Subcutaneous abdominal adipose tissue (tissue), 5 donors: Measurements from ENCODE around the gene FAM53B.

Source experiments
- H3K27ac ChIP-seq: one replicate; pipeline ENCODE4 v1.7.0; 2013; ENCODE audit warnings: low read depth, mild to moderate bottlenecking, inconsistent platforms, low read length, moderate library complexity
- H3K27me3 ChIP-seq, 5 donors: one replicate each; pipeline ENCODE4 v1.7.0; 2013; ENCODE audit warnings: low read length in 5 of 5, inconsistent platforms in 1 of 5; ENCODE audit not compliant: control insufficient read depth in 5 of 5, insufficient read depth in 4 of 5
- H3K36me3 ChIP-seq, 5 donors: one replicate each; pipeline ENCODE4 v1.7.0; 2013; ENCODE audit warnings: low read length in 5 of 5; ENCODE audit not compliant: control insufficient read depth in 5 of 5, insufficient read depth in 5 of 5
- H3K4me1 ChIP-seq, 5 donors: one replicate each; pipeline ENCODE4 v1.7.0; 2013; ENCODE audit warnings: low read length in 5 of 5, mild to moderate bottlenecking in 3 of 5, moderate library complexity in 1 of 5; ENCODE audit not compliant: control insufficient read depth in 5 of 5, insufficient read depth in 5 of 5
- H3K4me3 ChIP-seq, 5 donors: one replicate each; pipeline ENCODE4 v1.7.0; 2013; ENCODE audit warnings: low read length in 5 of 5, low read depth in 1 of 5
- H3K9ac ChIP-seq, 5 donors: one replicate each; pipeline ENCODE4 v1.7.0; 2013; ENCODE audit warnings: low read length in 5 of 5, mild to moderate bottlenecking in 4 of 5, moderate library complexity in 3 of 5
- H3K9me3 ChIP-seq, 5 donors: one replicate each; pipeline ENCODE4 v1.7.0; 2013; ENCODE audit warnings: low read length in 5 of 5; ENCODE audit not compliant: control insufficient read depth in 5 of 5
- donor health status: healthy.
- donor health status: healthy.
- donor health status: healthy.
- donor health status: healthy.
- donor health status: healthy.

Gene FAM53B

GRCh38 chr10:124736491-124737136 lies 7.6 kb downstream of the FAM53B start:
- Histone ChIP-seq H3K36me3 (peaks cover 0 to 8% (median 0%) of the 10 kb centered on the region in 5 donors), H3K4me1 (peaks cover 39 to 100% (median 93%) of the 10 kb centered on the region in 5 donors), H3K27me3 (no peaks in the 10 kb centered on the region), H3K9me3 (no peaks in the 10 kb centered on the region), H3K9ac (peak overlapping the region in 2 of 5 donors; percentile 32 to 54), H3K27ac (peak overlapping the region; percentile 90), H3K4me3 (peak overlapping the region in 4 of 5 donors; percentile 13 to 46 (median 28))

GRCh38 chr10:124735491-124736286 lies 8.5 kb downstream of the FAM53B start:
- Histone ChIP-seq H3K27ac (peak overlapping the region; percentile 90), H3K36me3 (peaks cover 0 to 8% (median 0%) of the 10 kb centered on the region in 5 donors)

DNA sequence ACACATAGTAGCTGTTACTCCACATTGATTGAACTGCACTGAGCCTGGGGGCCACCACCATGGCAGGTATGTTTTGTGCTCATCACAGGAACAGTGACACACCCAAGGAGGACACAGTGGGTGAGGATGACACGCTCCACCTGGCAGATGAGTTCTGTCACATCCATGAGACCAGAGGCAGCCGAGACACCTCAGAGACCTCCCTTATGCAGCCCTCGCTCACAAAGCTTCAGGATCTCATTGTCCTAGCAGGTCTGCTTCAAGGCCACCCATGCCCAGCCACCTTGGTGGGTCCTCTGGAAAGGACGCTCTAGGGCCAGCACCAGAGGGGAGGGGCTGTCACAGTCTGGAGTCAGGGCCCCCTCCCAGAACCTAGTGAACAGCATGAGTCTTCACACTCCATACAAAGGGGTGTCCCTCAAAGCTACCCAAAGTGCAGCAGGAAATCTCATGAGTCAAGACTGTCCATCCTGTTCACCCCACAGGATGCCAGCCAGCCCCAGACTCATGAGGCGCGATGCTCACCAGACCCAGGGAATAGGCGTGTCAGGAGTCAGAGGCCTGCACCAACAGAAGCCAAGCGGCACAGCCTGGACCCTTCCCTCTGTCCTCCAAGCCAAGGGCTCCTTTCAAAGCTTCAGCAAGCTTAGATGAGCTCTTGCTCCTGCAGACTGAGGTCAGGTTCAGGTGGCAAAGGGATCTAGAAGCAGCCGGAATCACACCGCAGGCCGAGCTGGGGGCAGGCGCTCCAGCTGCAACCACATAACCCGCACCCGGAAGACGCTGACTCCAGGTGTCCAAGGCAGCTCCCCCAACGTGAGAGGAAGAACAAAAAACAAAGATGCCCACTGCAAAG lies 9.6 kb downstream of the FAM53B start:
- Histone ChIP-seq H3K27ac (peak overlapping the region; percentile 90), H3K4me1 (peaks cover 35 to 94% (median 86%) of the 10 kb centered on the region in 5 donors), H3K27me3 (no peaks in the 10 kb centered on the region), H3K9ac (peak overlapping the region in 1 of 5 donors; percentile 17), H3K9me3 (no peaks in the 10 kb centered on the region), H3K4me3 (no peak overlapping the region), H3K36me3 (peaks cover 0 to 8% (median 0%) of the 10 kb centered on the region in 5 donors)

More at GRCh38 chr10:124735491-124736286, 8.5 kb downstream of the FAM53B start:
- Histone ChIP-seq H3K4me1 (peaks cover 35 to 94% (median 86%) of the 10 kb centered on the region in 5 donors), H3K4me3 (peak overlapping the region in 4 of 5 donors; percentile 11 to 46 (median 32)), H3K27me3 (no peaks in the 10 kb centered on the region), H3K9ac (peak overlapping the region in 3 of 5 donors; percentile 9 to 54 (median 32)), H3K9me3 (no peaks in the 10 kb centered on the region)

DNA sequence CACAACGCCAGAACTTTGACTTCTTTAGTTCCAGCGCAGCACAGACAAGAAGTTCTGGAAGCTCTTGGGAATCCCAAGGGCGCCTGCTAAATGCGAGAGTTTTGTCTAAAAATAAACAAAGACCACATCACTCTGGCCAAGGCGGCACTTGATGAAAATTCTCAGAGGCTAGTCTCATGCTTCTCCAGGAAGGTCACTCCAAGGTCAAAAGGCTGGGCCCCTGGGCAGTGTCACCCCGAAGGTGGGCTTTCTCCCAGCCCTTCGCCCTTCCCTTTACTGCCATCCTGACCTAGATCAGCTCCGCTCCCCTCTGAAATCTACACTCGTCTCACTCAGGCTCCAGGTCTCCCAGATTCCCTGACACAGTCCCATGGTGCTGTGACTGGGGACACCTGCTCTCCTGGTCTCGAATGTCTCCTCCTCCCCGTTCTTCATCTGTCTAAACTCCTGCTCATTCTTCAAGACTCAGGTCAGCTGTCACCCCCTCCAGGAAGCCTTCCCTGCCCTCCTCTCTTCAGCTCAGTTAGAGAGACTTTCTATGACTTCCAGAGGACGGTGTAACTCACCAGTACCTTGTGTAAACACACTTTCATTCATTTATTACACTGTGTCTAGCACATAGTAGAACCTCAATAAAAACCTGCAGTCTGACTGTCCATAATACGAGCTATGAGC lies 10.5 kb downstream of the FAM53B start:
- H3K27me3 ChIP-seq = no peaks in the 10 kb centered on the region
- peak overlapping the region; percentile 90 for H3K27ac ChIP-seq
- peaks cover 41 to 94% (median 86%) of the 10 kb centered on the region in 5 donors for H3K4me1 ChIP-seq
- no peaks in the 10 kb centered on the region for H3K9me3 ChIP-seq
- peaks cover 0 to 8% (median 0%) of the 10 kb centered on the region in 5 donors for H3K36me3 ChIP-seq
- H3K4me3 ChIP-seq = no peak overlapping the region
- peak overlapping the region in 4 of 5 donors; percentile 17 to 54 (median 50) for H3K9ac ChIP-seq

DNA sequence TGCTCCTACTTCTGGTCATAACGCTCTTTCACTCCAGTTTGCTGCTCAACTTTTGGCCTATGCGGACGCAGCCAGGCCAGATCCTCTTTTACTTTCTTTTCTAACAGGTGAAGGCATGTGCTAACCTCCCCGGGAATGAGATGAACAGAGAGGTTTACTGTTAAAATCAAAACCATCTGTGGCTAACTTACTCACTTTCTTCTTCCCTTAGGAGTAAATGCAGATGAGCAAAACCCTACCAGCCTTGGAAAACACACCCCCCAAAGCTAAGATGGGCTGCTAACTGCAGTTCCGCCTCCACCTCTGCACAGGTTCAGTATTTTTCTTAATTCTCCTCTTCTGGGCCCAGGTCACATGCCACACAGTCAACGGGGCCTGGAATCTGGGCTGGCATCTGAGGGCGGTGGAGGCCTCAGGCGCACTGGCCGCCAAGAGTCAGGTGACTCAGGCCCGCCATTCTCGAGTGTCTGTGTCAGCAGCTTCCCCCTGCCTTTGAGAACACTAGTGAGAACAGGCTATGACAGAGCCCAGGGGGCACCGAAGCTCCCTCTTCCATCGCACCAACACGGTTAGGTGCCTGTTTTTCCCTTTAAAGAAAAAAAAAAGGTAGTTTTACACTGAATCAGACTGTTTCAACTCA lies 11.1 kb downstream of the FAM53B start:
- H3K9ac ChIP-seq = peak overlapping the region in 3 of 5 donors; percentile 49 to 54 (median 52)
- H3K4me1 ChIP-seq = peaks cover 45 to 94% (median 86%) of the 10 kb centered on the region in 5 donors
- H3K27ac ChIP-seq = peak overlapping the region; percentile 90
- peak overlapping the region in 1 of 5 donors; percentile 17 for H3K4me3 ChIP-seq
- H3K27me3 ChIP-seq = no peaks in the 10 kb centered on the region
- H3K9me3 ChIP-seq = no peaks in the 10 kb centered on the region
- H3K36me3 ChIP-seq = peaks cover 0 to 8% (median 0%) of the 10 kb centered on the region in 5 donors

DNA sequence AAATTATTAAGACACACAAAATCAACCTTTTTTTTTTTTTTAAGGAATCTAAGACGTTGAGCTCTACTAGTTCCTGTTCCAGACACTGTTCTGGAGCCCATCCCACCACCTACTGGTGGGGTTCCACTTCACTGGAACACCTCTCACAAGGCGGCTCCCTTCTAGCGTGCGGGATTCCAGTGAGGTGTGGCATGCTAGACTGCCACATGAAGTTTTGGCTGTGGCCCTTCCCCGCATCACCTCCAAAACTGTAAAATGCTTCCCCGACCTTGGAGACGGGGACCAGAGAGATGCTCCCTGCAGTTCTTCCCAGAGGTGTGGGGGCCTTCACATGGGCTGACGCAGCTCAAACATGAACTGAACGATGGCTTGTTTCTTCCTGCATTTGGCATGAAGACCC lies 12.6 kb downstream of the FAM53B start:
- peaks cover 0 to 8% (median 0%) of the 10 kb centered on the region in 5 donors for H3K36me3 ChIP-seq
- no peak overlapping the region for H3K4me3 ChIP-seq
- H3K9me3 ChIP-seq = no peaks in the 10 kb centered on the region
- H3K4me1 ChIP-seq = peaks cover 38 to 88% (median 83%) of the 10 kb centered on the region in 5 donors
- no peak overlapping the region for H3K9ac ChIP-seq
- H3K27me3 ChIP-seq = no peaks in the 10 kb centered on the region
- peak overlapping the region; percentile 7 for H3K27ac ChIP-seq

DNA sequence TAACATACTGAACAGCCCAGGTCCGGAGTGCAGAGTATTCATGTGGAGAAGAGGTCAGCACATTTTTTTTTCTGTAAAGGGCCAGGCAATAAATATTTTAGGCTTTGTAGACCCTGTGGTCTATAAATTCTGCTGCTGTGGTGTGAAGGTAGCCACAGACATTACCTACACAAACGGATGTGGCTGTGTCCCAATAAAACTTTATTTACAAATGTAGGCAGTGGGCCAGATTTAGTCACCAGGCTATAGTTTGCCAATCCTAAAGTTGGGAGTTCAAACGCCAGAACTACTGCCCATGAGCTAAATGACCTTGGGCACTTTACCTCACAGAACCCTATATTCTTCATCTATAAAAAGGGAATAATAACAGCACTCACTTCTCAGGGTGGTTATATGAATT lies 13.4 kb downstream of the FAM53B start:
- Histone ChIP-seq H3K4me1 (peaks cover 32 to 86% (median 82%) of the 10 kb centered on the region in 5 donors), H3K27ac (no peak overlapping the region), H3K9ac (no peak overlapping the region), H3K27me3 (no peaks in the 10 kb centered on the region), H3K4me3 (no peak overlapping the region), H3K9me3 (no peaks in the 10 kb centered on the region), H3K36me3 (peaks cover 0 to 8% (median 0%) of the 10 kb centered on the region in 5 donors)

- Histone ChIP-seq H3K36me3 (peaks cover 0 to 6% (median 0%) of the 10 kb centered on the region in 5 donors), H3K9ac (no peak overlapping the region)
Measured at GRCh38 chr10:124728830-124729661, 15.1 kb downstream of the FAM53B start.

More at GRCh38 chr10:124728830-124729661, 15.1 kb downstream of the FAM53B start:
- peak overlapping the region in 1 of 5 donors; percentile 12 for H3K4me3 ChIP-seq
- H3K9me3 ChIP-seq = no peaks in the 10 kb centered on the region
- no peaks in the 10 kb centered on the region for H3K27me3 ChIP-seq
- peaks cover 30 to 86% (median 82%) of the 10 kb centered on the region in 5 donors for H3K4me1 ChIP-seq
- peak overlapping the region; percentile 26 for H3K27ac ChIP-seq
